Stimulated activated naive CD8-positive, alpha-beta T cell treated with anti-CD3 and anti-CD28 coated beads, Interleukin-15, Interleukin-2, amounts not matched to agents 100 ng/mL and 50 ng/mL, for 24 hours (primary cell): ENCODE results near the gene MSI2.

ENCODE experiments used
- H3K27ac Mint-ChIP-seq: one replicate; pipeline ENCODE4 v1.8.0; 2021; ENCODE audit warnings: mild to moderate bottlenecking, mixed read lengths
- H3K27me3 Mint-ChIP-seq: one replicate; pipeline ENCODE4 v1.8.0; 2021; ENCODE audit warnings: mixed read lengths
- H3K36me3 Mint-ChIP-seq: one replicate; pipeline ENCODE4 v1.8.0; 2021; ENCODE audit warnings: low read depth, mixed read lengths
- H3K4me1 Mint-ChIP-seq: one replicate; pipeline ENCODE4 v1.8.0; 2021; ENCODE audit warnings: low read depth, mixed read lengths
- H3K4me3 Mint-ChIP-seq: one replicate; pipeline ENCODE4 v1.8.0; 2021; ENCODE audit warnings: mild to moderate bottlenecking, mixed read lengths
- H3K9me3 Mint-ChIP-seq: one replicate; pipeline ENCODE4 v1.8.0; 2021; ENCODE audit warnings: mixed read lengths

MSI2 gene

GRCh38 chr17:57271821-57272220 is 15.5 kb downstream of the MSI2 start:
- Mint-ChIP-seq H3K9me3 (no peaks in the 10 kb centered on the region), H3K36me3 (peaks cover 80% of the 10 kb centered on the region), H3K27ac (no peak overlapping the region), H3K27me3 (no peaks in the 10 kb centered on the region), H3K4me3 (no peak overlapping the region), H3K4me1 (peaks cover 27% of the 10 kb centered on the region)

GRCh38 chr17:57273490-57273889 is 17.2 kb downstream of the MSI2 start:
- H3K4me1 Mint-ChIP-seq, result peaks cover 43% of the 10 kb centered on the region
- peaks cover 65% of the 10 kb centered on the region for H3K36me3 Mint-ChIP-seq
- H3K9me3 Mint-ChIP-seq, result no peaks in the 10 kb centered on the region
- H3K27ac Mint-ChIP-seq, result no peak overlapping the region
- H3K27me3 Mint-ChIP-seq, result no peaks in the 10 kb centered on the region
- H3K4me3 Mint-ChIP-seq, result no peak overlapping the region

- H3K27me3 Mint-ChIP-seq, result no peaks in the 10 kb centered on the region
- peaks cover 60% of the 10 kb centered on the region for H3K36me3 Mint-ChIP-seq
- H3K4me1 Mint-ChIP-seq, result peaks cover 50% of the 10 kb centered on the region
- H3K27ac Mint-ChIP-seq, result no peak overlapping the region
- H3K4me3 Mint-ChIP-seq, result no peak overlapping the region
- H3K9me3 Mint-ChIP-seq, result no peaks in the 10 kb centered on the region
These were observed 17.8 kb downstream of the MSI2 start for GRCh38 chr17:57274162-57274561.

- H3K4me1 Mint-ChIP-seq, result peaks cover 57% of the 10 kb centered on the region
- no peaks in the 10 kb centered on the region for H3K9me3 Mint-ChIP-seq
- H3K27ac Mint-ChIP-seq, result peak overlapping the region; percentile 87
- H3K36me3 Mint-ChIP-seq, result peaks cover 58% of the 10 kb centered on the region
- H3K4me3 Mint-ChIP-seq, result no peak overlapping the region
- no peaks in the 10 kb centered on the region for H3K27me3 Mint-ChIP-seq
These were observed 18.9 kb downstream of the MSI2 start for GRCh38 chr17:57275071-57275764.

- Mint-ChIP-seq H3K36me3 (peaks cover 57% of the 10 kb centered on the region), H3K4me1 (peaks cover 64% of the 10 kb centered on the region), H3K27ac (peak overlapping the region; percentile 64), H3K9me3 (no peaks in the 10 kb centered on the region), H3K4me3 (peak overlapping the region; percentile 40), H3K27me3 (no peaks in the 10 kb centered on the region)
These were observed 20.3 kb downstream of the MSI2 start for GRCh38 chr17:57276621-57277020.

GRCh38 chr17:57277923-57278604 is 21.7 kb downstream of the MSI2 start:
- Mint-ChIP-seq H3K27me3 (no peaks in the 10 kb centered on the region), H3K4me1 (peaks cover 77% of the 10 kb centered on the region), H3K9me3 (no peaks in the 10 kb centered on the region), H3K36me3 (peaks cover 51% of the 10 kb centered on the region), H3K4me3 (no peak overlapping the region), H3K27ac (peak overlapping the region; percentile 26)

- Mint-ChIP-seq H3K9me3 (no peaks in the 10 kb centered on the region), H3K27ac (no peak overlapping the region), H3K4me3 (no peak overlapping the region), H3K4me1 (peaks cover 85% of the 10 kb centered on the region), H3K27me3 (no peaks in the 10 kb centered on the region), H3K36me3 (peaks cover 54% of the 10 kb centered on the region)
These were observed 22.5 kb downstream of the MSI2 start for GRCh38 chr17:57278740-57279387.

- Mint-ChIP-seq H3K27me3 (no peaks in the 10 kb centered on the region), H3K4me1 (peaks cover 91% of the 10 kb centered on the region), H3K4me3 (no peak overlapping the region), H3K9me3 (no peaks in the 10 kb centered on the region), H3K27ac (no peak overlapping the region), H3K36me3 (peaks cover 53% of the 10 kb centered on the region)
These were observed 23.1 kb downstream of the MSI2 start for GRCh38 chr17:57279432-57279831.

GRCh38 chr17:57281887-57282286 is 25.6 kb downstream of the MSI2 start:
- Mint-ChIP-seq H3K4me1 (peaks cover 88% of the 10 kb centered on the region), H3K4me3 (no peak overlapping the region), H3K27ac (peak overlapping the region; percentile 41), H3K36me3 (peaks cover 39% of the 10 kb centered on the region), H3K27me3 (no peaks in the 10 kb centered on the region), H3K9me3 (no peaks in the 10 kb centered on the region)

GRCh38 chr17:57282296-57282695 is 26.0 kb downstream of the MSI2 start:
- no peaks in the 10 kb centered on the region for H3K9me3 Mint-ChIP-seq
- no peak overlapping the region for H3K27ac Mint-ChIP-seq
- no peak overlapping the region for H3K4me3 Mint-ChIP-seq
- no peaks in the 10 kb centered on the region for H3K27me3 Mint-ChIP-seq
- peaks cover 89% of the 10 kb centered on the region for H3K4me1 Mint-ChIP-seq
- peaks cover 39% of the 10 kb centered on the region for H3K36me3 Mint-ChIP-seq

- Mint-ChIP-seq H3K4me3 (no peak overlapping the region), H3K27ac (peak overlapping the region; percentile 43), H3K4me1 (peaks cover 89% of the 10 kb centered on the region), H3K27me3 (no peaks in the 10 kb centered on the region), H3K9me3 (no peaks in the 10 kb centered on the region), H3K36me3 (peaks cover 39% of the 10 kb centered on the region)
These were observed 27.1 kb downstream of the MSI2 start for GRCh38 chr17:57283203-57283971.

GRCh38 chr17:57284583-57284982 is 28.3 kb downstream of the MSI2 start:
- Mint-ChIP-seq H3K27ac (peak overlapping the region; percentile 86), H3K27me3 (no peaks in the 10 kb centered on the region)

GRCh38 chr17:57284984-57285646 is 28.8 kb downstream of the MSI2 start:
- peak overlapping the region; percentile 67 for H3K4me3 Mint-ChIP-seq
- H3K27ac Mint-ChIP-seq, result peak overlapping the region; percentile 86
- H3K27me3 Mint-ChIP-seq, result no peaks in the 10 kb centered on the region
- H3K36me3 Mint-ChIP-seq, result peaks cover 34% of the 10 kb centered on the region
- H3K4me1 Mint-ChIP-seq, result peaks cover 79% of the 10 kb centered on the region
- H3K9me3 Mint-ChIP-seq, result no peaks in the 10 kb centered on the region

More at GRCh38 chr17:57284583-57284982, 28.3 kb downstream of the MSI2 start:
- Mint-ChIP-seq H3K9me3 (no peaks in the 10 kb centered on the region), H3K4me3 (peak overlapping the region; percentile 67), H3K36me3 (peaks cover 39% of the 10 kb centered on the region), H3K4me1 (peaks cover 83% of the 10 kb centered on the region)

- H3K4me1 Mint-ChIP-seq, result peaks cover 75% of the 10 kb centered on the region
- no peaks in the 10 kb centered on the region for H3K9me3 Mint-ChIP-seq
- H3K27me3 Mint-ChIP-seq, result no peaks in the 10 kb centered on the region
- H3K4me3 Mint-ChIP-seq, result peak overlapping the region; percentile 67
- peak overlapping the region; percentile 86 for H3K27ac Mint-ChIP-seq
- H3K36me3 Mint-ChIP-seq, result peaks cover 31% of the 10 kb centered on the region
These were observed 29.4 kb downstream of the MSI2 start for GRCh38 chr17:57285701-57286100.
